Activated CD8-positive, alpha-beta memory T cell treated with anti-CD3 and anti-CD28 coated beads for 36 hours (primary cell): Measurements from ENCODE around the gene ARMH2. TPM values are rescaled to one million over a fixed set of nuclear protein-coding genes. Genes with fewer than 3 reads are reported as not detected.

ENCODE experiments used
- CTCF ChIA-PET: fragments of 350-600 bp; sonication (Branson Sonifier 250); formaldehyde crosslinking; loops from one replicate; lab custom pipeline; 2021; ENCODE audit warnings: antibody characterized with exemption; lab: Charles Lee
- POLR2A ChIA-PET: fragments of 350-600 bp; sonication (Branson Sonifier 250); formaldehyde crosslinking; loops from one replicate; lab custom pipeline; 2021; ENCODE audit warnings: antibody characterized with exemption; lab: Charles Lee
- total RNA-seq, 2 experiments: library from RNA; stranded (reverse); gene quantifications; one replicate each; pipeline ENCODE4 v1.2.3, GENCODE V29; 2021

ARMH2 gene
- total RNA-seq, 2 experiments from 2014 or later, result not detected

GRCh38 chr6:24824142-24824938 is 25.6 kb upstream of the ARMH2 start:
- ChIA-PET CTCF (interaction anchor here (0.9 kb wide), 1 partner anchor 124 kb away, joined by 3 read pairs; no protein-coding TSS in a partner anchor), POLR2A (no interaction called here)

GRCh38 chr6:24823185-24823584 is 24.5 kb upstream of the ARMH2 start:
- CTCF ChIA-PET, result no interaction called here
- POLR2A ChIA-PET, result interaction anchor here (0.5 kb wide), 1 partner anchor 145 kb away, joined by 4 read pairs; no protein-coding TSS in a partner anchor

GRCh38 chr6:24822696-24823095 is 24.0 kb upstream of the ARMH2 start:
- POLR2A ChIA-PET, result interaction anchor here (0.5 kb wide), 1 partner anchor 145 kb away, joined by 4 read pairs; no protein-coding TSS in a partner anchor
- CTCF ChIA-PET, result no interaction called here

DNA sequence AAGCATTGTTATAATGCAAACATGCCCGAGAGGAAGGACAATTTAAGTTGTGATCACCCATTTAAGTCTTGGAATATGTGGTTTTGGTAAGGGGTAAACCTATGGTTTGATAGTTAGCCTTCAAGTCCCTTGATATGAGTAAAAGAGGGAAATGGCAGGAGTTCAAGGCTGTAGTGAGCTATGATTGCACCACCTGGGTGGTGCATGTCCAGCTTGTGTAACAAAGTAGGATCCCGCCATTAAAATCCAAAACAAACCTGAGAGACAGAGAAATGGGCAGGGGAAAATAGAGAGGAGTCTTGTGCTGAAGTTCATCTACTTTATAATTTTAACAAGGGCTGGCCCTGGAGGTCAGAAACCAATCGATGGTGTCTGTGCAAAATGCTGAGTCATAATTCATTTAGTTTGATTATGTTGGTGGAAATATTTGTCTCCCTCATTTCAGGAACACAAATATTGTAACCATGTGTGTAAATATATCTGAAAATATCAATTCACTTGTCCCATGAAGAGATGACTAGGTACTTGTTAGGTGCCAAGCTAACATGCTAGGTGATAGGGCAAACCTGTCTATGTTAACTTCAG is 23.2 kb upstream of the ARMH2 start:
- CTCF ChIA-PET, result interaction anchor here (0.7 to 1.5 kb wide), 2 partner anchors 11 to 196 kb away, joined by 3 read pairs; no protein-coding TSS in a partner anchor
- POLR2A ChIA-PET, result no interaction called here

GRCh38 chr6:24818346-24818745 is 19.6 kb upstream of the ARMH2 start:
- CTCF ChIA-PET, result interaction anchor here (0.5 kb wide), 1 partner anchor 28 kb away, joined by 3 read pairs; no protein-coding TSS in a partner anchor
- POLR2A ChIA-PET, result no interaction called here

DNA sequence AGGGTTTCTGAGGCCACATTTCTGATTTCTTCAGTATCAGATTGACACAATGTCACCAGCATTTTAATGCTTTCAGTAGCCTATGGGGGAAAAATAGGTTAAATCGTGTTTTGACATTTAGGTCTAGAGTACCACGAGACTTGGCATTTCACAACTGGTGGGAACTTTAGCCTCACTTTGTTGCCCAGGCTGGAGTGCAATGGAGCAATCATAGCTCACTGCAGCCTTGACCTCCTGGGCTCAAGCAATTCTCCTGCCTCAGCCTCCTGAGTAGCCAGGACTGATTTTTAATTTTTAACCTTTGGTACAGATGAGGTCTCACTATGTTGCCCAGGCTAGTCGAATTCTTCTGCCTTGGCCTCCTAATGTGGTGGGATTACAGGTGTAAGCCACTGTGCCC is 11.0 kb upstream of the ARMH2 start:
- CTCF ChIA-PET, result no interaction called here
- POLR2A ChIA-PET, result no interaction called here

- CTCF ChIA-PET, result no interaction called here
- POLR2A ChIA-PET, result no interaction called here
Measured at GRCh38 chr6:24807584-24807983, 8.9 kb upstream of the ARMH2 start.

DNA sequence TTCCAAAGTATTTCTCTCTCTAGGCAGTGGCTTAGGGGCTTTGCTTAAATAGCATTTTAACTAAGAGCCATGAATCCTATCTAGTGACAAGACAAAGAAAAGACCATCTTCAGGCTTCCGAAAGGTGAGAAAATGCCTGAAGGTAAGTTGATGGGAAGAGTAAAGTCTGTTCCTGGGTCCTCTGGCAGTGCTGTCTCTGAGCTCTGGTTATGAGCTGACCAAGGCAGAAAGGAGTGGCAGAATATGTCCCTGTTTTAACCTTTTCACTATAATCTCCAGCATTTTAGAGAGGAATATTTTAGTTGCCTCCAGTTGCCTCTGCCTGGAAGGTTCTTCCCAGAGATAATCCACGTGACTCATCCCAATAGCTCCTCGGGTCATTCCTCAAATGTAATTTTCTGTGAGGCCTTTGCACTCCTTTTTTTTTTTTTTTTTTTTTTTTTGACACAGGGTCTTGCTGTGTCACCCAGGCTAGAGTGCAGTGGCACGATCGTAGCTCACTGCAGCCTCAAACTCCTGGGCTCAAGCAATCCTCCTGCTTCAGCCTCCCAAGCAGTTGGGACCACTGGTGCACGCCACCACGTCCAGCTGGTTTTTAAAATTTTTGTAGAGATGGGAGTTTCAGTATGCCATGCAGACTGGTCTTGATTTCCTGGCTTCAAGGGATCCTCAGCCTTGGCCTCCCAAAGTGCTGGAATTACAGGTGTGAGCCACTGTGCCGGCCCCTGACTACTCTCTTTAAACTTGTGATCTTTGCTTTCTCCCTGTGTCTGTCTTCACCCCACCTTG is 3.7 kb upstream of the ARMH2 start:
- ChIA-PET POLR2A (no interaction called here), CTCF (no interaction called here)

DNA sequence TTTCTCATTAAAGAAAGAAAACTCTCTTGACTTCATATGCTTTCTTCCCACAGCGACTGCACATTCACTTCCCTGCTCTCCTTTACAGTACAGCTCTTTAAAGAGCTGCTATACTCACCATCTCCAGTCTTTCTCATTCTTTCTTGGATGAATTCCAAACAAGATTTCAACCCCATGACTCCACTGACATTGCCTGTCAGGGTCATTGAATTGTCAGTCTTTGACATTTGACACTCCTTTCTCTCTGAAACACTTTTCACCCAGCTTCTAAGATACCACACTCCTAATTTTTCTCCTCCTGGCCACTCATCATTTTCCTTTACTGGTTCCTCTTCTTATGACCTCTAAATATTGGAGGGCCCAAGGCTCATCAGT is 811 bp upstream of the ARMH2 start:
- ChIA-PET CTCF (interaction anchor here (0.6 kb wide), 1 partner anchor 20 kb away, joined by 4 read pairs; no protein-coding TSS in a partner anchor), POLR2A (no interaction called here)

GRCh38 chr6:24797596-24798216 is 1.0 kb downstream of the ARMH2 start:
- ChIA-PET POLR2A (no interaction called here), CTCF (no interaction called here)

GRCh38 chr6:24796616-24797290 is 2.0 kb downstream of the ARMH2 start:
- POLR2A ChIA-PET, result no interaction called here

DNA sequence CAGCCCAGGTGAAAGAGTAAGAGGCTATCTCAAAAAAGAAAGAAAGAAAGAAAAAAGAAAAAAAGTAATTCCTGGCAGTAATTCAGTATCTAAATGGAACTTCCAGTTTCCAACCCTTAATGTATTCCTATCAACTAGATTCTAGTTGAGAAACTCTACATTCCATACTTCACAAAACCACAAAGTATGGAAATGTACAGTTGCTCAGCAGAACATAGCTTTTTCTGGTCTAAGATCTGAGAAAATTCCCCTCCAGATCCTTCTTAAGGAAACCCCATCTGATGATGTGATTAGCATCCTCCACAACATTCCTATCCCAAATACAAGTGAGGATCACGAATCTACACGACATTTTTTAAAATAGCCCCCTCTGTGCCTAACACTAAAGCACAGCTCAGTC is 3.6 kb downstream of the ARMH2 start:
- POLR2A ChIA-PET, result no interaction called here

More at GRCh38 chr6:24796616-24797290, 2.0 kb downstream of the ARMH2 start:
- CTCF ChIA-PET, result no interaction called here

DNA sequence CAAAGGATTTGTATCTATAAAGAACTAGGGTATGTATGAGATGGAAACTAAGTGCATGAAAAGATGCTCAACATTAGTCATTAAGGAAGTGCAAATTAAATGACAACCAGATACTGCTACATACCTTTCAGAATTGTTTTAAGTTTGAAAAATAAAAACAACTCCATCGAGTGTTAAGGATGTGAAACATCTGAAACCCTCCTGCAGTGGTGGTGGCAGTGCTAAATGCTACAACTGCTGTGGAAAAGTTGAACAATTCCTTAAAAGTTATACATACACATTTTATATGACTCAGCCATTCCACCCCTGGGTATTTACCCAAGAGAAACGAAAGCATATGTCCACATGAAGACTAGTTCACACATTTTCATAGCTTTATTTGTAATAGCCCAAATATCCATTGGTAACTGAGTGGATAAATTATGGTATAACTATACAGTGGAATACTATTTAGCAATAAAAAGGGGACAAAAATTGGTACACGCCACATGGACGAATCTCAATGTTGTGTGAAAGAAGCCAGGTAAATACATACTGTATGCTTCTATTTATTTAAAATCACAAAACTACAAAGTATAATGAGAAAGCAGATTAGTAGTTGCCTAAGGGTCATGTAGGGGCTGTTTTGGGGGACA is 10.6 kb downstream of the ARMH2 start:
- POLR2A ChIA-PET, result no interaction called here
- CTCF ChIA-PET, result no interaction called here

More for the DNA sequence above, 3.6 kb downstream of the ARMH2 start:
- CTCF ChIA-PET, result no interaction called here

GRCh38 chr6:24780206-24780605 is 18.5 kb downstream of the ARMH2 start:
- POLR2A ChIA-PET, result no interaction called here
- CTCF ChIA-PET, result no interaction called here

- POLR2A ChIA-PET, result no interaction called here
- CTCF ChIA-PET, result interaction anchor here (0.8 kb wide), 1 partner anchor 35 kb away, joined by 3 read pairs; no protein-coding TSS in a partner anchor
Measured at GRCh38 chr6:24779416-24780016, 19.2 kb downstream of the ARMH2 start.

- CTCF ChIA-PET, result interaction anchor here (0.8 kb wide), 1 partner anchor 34 kb away, joined by 3 read pairs; no protein-coding TSS in a partner anchor
- POLR2A ChIA-PET, result no interaction called here
Measured at GRCh38 chr6:24778878-24779277, 19.8 kb downstream of the ARMH2 start.

DNA sequence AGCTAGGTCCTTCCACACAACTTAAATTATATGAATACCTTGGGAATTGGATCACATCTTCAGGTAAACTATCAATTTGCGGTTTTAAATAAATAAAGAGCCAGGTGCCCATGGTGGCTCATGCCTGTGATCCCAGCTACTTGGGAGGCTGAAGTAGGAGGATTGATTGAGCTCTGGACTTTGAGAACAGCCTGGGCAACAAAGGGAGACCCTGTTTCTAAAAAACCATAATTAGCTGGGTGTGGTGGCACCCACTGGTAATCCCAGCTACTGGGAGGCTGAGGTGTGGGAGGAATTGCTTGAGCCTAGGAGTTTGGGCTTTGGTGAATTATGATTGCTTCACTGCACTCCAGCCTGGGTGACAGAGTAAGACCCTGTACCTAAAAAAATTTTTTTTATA is 20.6 kb downstream of the ARMH2 start:
- POLR2A ChIA-PET, result no interaction called here
- CTCF ChIA-PET, result no interaction called here

DNA sequence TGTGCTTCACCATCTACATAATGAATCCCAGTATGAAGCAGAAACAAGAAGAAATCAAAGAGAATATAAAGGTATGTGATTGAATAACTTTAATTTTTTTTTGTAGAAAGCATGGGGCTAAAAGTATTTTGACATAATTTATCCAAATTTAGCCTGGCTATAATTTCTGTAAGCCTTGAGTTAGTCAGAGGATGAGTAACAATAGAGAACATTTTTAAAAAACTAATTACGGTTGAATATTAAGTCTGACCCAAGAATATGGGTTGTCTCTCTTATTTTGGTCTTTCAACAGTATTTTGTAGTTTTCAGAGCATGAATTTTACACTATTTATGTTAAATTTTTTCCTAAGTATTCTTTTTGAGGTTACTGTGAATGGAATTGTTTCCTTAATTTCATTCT is 21.5 kb downstream of the ARMH2 start:
- CTCF ChIA-PET, result no interaction called here
- POLR2A ChIA-PET, result no interaction called here
